GM19099 (cell line): ENCODE measurements around the gene NDUFS2.

Experiments
- POLR2A ChIP-seq: IDR thresholded peaks from 3 replicates; pipeline ENCODE4 v1.6.1; 2011; ENCODE audit warnings: low read depth; ENCODE audit not compliant: insufficient read length; ENCODE audit errors: extremely low read depth

NDUFS2 gene

DNA sequence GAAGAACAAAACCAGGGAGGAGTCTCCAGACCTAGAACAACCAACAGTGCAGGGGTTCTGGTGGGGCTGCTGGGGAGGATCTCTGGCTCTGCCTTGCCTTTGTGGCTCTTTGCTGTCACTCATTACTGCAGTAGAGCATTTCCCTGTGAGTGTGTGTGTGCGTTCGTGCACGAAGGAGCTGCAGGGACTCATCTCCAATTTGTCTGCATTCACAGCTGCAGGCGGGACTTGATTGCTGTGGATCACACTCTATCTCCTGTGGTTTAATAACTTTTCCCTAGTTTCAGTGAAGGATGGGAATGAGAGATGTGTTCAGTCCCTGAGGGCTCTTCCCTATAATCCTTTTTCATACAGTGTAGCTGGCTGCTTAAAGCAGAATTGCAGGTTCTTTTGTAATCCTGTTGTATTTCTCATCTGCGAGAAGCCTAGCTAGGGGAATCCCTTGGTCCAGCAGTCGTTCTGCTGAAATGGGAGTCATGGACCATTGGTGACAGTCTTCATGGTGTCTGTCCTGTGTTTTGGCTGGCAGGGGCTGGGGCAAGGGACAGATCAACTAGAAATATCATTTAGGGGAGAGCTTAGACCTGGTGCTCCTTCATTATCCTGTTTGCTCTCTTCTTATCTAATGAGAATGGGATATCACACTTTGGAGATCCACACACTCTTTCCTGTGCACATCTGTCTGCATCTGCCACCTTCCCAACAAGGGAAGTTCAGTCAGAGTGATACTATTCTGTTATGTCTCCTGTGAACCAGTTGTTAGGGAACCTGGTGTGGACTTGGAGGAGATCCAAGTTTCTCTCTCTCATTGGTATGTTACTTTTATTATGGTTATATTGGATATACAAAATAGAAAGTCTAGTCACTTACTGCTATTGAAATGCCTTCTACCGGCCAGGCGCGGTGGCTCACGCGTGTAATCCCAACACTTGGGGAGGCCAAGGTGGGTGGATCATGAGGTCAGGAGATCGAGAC is 59.4 kb downstream of the NDUFS2 start:
- no peak for TF ChIP-seq POLR2A
